ENCODE data around the gene TREML4.
"Not testable (repeated sequence)": the region's sequence is repeated elsewhere in the genome, so short reads cannot be mapped to it uniquely, and the experiment has no call there.

The TREML4 gene

DNA sequence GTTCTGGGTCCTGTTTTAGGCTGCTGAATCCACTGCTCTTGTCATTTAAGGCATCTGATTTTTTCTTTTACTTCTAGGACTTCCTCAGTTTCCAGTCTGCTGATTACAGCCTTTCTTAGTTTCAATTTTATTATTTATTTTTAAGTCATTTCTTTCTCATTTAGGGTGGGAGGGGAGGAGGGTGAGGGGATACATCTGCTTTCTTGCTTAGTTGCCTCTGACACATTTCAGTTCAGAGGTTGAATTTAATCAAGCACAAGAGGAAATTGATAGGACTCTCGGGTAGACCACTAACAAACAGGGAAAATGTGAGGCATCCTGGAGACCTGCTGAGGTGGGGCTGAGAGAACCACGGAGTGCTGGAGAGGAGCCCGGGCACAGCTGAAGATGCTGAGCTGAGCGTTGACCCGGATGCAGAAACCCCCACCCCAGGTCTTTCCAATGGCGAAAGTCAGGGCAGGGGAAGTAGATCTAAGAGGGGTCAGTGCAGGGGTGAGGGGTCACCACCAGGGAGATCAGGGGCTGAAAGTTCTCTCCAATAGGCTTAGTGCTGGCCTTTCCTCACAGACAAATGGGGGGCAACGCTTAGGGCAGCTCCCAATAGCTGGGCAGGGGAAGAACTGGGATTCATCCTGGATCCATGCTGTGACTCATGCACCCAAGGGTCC is 19.6 kb upstream of the TREML4 start:
- no peak for DNase-seq

- DNase-seq: no peak
Measured at GRCh38 chr6:41209547-41210320, 18.4 kb upstream of the TREML4 start.

DNA sequence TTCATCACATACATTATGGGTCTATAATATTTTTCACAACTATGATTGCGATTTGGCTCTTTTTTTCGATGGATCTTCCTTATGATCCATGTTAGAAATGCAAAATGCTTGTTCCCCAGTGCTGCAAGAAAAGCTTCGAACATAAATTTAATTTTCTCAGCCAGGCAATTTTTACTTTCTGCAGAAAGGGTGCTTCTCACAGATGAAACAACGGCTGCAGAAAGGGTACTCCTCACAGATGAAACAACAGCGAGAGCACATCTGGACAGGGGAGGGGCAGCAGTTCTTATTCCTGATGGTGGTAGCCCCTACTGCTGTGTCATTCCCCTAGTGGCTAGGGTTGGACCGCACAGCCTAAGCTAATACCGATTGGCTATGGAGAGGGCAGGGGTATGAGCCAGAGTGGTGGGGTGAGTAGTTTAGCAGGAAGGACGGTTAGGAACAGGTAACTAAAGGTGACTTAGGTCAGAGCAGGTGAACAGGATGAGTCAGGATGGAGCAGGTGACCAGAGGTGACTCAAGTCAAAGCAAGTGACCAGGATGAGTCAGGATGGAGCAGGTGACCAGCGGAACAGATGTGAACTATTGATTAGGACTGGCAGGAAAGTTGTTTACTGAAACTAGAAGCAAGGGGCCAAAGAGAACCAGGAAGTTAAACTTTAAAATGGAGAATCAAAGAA is 13.4 kb upstream of the TREML4 start:
- no peak for DNase-seq

DNA sequence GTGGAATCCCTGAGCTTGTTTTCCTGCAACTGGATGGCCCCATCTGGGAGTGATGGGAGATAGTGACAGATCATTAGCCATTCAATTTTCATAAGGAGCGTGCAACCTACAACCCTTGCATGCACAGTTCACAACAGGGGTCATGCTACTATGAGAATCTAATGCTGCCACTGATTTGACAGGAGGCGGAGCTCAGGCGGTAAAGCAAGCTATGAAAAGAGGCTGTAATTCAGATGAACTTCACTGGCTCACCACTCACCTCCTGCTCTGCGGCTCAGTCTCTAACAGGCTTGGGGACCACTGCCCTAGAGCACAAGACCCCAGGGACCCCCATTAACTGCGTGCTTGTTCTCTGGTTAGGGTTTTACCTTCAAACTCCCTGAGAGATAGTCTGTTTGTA is 12.4 kb upstream of the TREML4 start:
- no peak for DNase-seq

- DNase-seq: no peak
Measured at GRCh38 chr6:41216616-41217015, 11.5 kb upstream of the TREML4 start.

- DNase-seq: no peak
Measured at GRCh38 chr6:41222045-41222444, 6.1 kb upstream of the TREML4 start.

DNA sequence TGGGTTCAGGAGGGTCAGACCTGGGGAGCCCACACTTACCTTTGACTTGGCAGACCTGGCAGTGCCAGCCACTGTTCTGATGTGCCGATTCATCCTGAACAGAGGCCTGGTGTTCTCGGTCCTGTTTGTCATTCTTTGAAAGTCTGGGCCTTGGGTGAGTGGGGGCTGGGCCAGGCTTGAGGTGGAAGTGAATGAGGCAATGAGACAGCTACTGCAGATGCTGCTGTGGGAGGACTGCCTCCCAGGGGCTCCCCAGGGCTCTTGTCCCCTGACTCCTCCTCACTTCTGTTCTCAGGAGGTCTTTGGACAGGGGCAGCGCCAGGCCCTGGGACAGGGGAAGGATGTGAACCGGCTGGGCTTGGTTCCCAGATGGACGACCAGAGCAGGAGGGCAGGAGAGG is 5.6 kb upstream of the TREML4 start:
- no peak for DNase-seq

GRCh38 chr6:41224800-41225199 is 3.3 kb upstream of the TREML4 start:
- DNase-seq: no peak

DNA sequence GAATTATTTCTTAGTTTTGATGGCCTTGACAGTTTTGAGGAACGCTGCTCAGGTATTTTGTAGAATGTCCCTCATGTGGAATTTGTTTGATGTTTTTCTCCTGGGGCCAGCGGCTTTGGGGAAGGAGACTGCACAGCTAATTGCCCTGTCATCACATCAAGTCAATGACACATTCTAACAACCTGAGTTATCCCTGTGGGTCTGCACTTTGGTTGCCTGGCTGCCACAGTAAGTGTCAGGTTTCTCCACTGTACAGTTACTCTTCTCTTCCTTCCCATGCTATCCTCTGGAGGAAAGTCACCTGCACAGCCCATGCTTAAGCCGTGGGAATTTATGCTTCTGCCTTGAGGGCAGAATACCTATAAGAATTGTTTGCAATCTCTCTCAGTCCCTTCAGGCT is 1.4 kb upstream of the TREML4 start:
- DNase-seq: peak; percentile 51

DNA sequence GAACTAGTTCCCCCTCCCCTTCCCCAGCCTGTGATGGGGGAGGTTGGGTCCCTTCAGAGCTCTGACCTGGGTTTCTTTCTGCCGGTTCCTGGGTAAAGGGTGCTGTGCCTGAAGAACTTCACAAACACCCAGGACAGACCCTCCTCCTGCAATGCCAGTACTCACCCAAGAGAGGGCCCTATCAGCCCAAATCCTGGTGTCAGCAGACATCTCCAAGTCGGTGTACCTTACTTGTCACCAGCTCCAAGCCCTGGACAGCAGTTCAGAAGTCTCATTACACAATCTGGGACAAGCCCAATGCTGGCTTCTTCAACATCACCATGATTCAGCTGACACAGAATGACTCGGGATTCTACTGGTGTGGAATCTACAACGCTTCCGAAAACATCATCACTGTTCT is 467 bp downstream of the TREML4 start:
- DNase-seq: no peak

- DNase-seq: no peak
Measured at GRCh38 chr6:41229721-41230120, 1.6 kb downstream of the TREML4 start.

GRCh38 chr6:41231246-41231645 is 3.1 kb downstream of the TREML4 start:
- DNase-seq: no peak

DNA sequence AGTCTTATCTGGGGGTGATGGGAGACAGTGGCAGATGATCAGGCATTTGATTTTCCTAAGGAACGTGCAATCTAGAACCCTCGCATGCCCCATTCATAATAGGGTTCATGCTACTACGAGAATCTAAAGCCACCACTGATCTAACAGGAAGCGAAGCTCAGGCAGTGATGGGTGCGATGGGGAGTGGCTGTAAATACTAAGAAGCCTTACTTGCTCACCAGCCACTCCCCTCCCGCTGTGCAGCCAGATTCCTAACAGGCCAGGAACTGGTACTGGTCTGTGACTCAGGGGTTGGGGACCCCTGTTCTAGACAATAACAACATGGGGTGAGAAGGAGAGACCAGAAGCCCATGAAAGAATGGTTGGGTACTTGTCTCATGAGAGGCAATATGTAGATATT is 4.5 kb downstream of the TREML4 start:
- DNase-seq: no peak

DNA sequence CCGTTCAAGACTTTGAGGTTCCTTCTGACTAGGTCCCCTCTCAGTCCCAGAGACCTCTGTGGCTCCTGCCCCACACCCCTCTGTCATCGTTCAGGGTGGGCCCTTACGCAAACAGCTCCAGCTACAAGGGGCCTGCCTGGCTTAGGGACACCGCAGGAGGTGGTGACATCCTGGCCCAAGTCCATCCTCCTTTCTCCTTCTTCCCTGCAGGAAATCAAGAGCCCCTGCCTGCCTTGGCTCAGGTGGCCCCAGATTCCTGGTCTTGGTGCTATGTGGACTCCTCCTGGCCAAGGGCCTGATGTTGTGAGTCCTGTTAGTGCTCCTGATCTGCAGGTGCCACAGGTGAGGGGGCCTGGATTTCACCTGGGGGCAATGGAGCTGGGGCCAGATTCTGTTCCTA is 8.1 kb downstream of the TREML4 start:
- DNase-seq: no peak

- no peak for DNase-seq
Measured at GRCh38 chr6:41237128-41237527, 9.0 kb downstream of the TREML4 start.

- no peak for DNase-seq
Measured at GRCh38 chr6:41239467-41240159, 11.5 kb downstream of the TREML4 start.

DNA sequence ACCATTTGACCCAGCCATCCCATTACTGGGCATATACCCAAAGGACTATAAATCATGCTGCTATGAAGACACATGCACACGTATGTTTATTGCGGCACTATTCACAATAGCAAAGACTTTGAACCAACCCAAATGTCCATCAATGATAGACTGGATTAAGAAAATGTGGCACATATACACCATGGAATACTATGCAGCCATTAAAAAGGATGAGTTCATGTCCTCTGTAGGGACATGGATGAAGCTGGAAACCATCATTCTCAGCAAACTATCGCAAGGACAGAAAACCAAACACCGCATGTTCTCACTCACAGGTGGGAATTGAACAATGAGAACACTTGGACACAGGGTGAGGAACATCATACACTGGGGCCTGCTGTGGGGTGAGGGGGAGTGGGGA is 18.4 kb downstream of the TREML4 start:
- DNase-seq: not testable (repeated sequence)

- no peak for DNase-seq
Measured at GRCh38 chr6:41247288-41247865, 19.2 kb downstream of the TREML4 start.

GRCh38 chr6:41247882-41248705 is 19.9 kb downstream of the TREML4 start:
- no peak for DNase-seq

DNA sequence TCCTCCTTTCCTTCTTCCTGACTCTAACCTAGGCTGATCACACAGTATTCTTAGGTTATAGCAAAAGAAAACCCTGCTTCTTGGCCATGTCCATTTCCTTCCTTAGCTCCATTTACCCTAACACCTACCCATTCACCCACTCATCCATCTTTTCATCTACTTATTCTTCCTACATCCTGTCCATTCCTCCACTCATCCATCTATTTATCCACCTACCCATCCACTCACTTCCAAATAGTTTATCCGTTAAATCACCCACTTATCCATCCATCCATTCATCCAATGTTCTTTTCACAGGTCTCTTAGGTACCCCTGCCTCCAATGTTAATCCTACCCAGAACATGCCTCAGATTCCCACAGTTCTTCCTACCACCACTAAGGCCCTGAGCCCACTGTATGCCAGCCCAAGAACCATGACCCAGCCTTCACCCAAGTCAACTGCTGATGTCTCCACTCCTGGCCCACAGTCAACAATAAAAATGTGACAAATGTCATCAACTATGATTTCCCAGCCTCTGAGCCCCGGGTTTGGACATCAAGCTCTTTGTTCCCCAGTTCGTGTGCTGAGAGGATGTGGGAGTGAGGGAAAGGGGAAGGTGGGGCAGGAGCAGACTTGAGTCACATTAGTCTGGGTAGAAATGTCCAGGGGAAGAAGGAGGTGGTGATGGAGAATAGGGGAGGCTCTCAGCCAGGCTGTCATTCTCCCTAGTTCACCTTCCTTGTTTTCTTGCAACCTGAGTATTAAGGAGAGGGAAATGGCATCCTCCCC is 24.4 kb downstream of the TREML4 start:
- DNase-seq: no peak

DNA sequence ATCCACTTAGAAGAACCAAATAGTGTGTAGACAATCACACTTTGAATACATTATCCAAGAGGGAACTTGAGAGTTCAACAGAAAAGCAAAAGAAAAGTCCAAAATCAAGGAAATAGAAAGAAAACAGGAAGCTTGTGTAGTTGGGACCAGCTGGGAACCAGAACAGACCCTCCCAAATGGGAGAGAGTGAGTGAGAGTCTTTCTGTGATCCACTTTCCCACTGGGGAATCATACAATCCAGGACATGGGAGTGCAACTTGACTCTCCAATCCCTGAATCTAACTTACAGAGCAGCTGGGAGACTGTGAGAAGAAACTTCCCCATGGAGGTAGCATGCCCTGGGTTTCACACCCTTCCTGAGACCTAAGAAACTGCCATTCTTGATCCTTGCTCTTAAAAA is 27.0 kb downstream of the TREML4 start:
- no peak for DNase-seq
